A673 (cell line): ENCODE data around the gene LRRN4.

ENCODE experiments used
- EZH2 ChIP-seq: fragments of 200-600 bp; sonication (generic); IDR thresholded peaks from 2 replicates; pipeline ENCODE4 v1.6.1; 2017; ENCODE audit warnings: borderline replicate concordance, low read depth, mild to moderate bottlenecking, mixed read lengths, antibody characterized with exemption, low read length; ENCODE audit not compliant: poor library complexity, severe bottlenecking
- TF ChIP-seq, protein P1 (sequence below): fragments of 300-800, 200-600 bp; sonication (generic); conservative IDR thresholded peaks from 2 replicates; pipeline ENCODE4 v1.5.1; 2017; ENCODE audit warnings: low read depth, mild to moderate bottlenecking, antibody characterized with exemption, low read length, moderate library complexity, mixed read lengths

DNA sequence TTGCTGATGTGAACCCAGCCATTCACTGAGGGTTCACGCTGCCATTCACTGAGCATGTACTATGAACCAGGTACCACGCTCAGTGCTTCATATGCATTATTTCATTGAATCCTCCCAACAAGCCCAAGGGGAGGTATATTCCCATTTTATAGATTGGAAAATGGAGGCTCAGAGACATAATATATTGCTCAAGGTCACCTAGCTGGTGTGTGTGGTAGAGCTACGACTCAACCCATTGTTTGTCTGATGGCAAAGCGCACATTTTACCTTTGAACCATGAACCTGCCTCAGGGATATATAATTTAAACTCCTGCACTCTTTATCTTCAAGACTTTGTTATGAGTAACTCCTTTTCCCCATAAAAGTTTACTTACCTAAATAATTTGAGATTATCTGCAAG, 40.7 kb upstream of the LRRN4 start:
- TF ChIP-seq, protein P1, sequence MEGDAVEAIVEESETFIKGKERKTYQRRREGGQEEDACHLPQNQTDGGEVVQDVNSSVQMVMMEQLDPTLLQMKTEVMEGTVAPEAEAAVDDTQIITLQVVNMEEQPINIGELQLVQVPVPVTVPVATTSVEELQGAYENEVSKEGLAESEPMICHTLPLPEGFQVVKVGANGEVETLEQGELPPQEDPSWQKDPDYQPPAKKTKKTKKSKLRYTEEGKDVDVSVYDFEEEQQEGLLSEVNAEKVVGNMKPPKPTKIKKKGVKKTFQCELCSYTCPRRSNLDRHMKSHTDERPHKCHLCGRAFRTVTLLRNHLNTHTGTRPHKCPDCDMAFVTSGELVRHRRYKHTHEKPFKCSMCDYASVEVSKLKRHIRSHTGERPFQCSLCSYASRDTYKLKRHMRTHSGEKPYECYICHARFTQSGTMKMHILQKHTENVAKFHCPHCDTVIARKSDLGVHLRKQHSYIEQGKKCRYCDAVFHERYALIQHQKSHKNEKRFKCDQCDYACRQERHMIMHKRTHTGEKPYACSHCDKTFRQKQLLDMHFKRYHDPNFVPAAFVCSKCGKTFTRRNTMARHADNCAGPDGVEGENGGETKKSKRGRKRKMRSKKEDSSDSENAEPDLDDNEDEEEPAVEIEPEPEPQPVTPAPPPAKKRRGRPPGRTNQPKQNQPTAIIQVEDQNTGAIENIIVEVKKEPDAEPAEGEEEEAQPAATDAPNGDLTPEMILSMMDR: no peak
- no peak for TF ChIP-seq EZH2
